Endothelial cell of hepatic sinusoid (primary cell): ENCODE results near the gene SLX9.
"Not testable (repeated sequence)": the region's sequence is repeated elsewhere in the genome, so short reads cannot be mapped to it uniquely, and the experiment has no call there.

ENCODE experiments used
- in situ Hi-C: cut with HindIII; loops from 2 replicates; pipeline ENCODE4 v1.10.0; 2017; ENCODE audit warnings: low sequenced_read_pairs

Gene SLX9

DNA sequence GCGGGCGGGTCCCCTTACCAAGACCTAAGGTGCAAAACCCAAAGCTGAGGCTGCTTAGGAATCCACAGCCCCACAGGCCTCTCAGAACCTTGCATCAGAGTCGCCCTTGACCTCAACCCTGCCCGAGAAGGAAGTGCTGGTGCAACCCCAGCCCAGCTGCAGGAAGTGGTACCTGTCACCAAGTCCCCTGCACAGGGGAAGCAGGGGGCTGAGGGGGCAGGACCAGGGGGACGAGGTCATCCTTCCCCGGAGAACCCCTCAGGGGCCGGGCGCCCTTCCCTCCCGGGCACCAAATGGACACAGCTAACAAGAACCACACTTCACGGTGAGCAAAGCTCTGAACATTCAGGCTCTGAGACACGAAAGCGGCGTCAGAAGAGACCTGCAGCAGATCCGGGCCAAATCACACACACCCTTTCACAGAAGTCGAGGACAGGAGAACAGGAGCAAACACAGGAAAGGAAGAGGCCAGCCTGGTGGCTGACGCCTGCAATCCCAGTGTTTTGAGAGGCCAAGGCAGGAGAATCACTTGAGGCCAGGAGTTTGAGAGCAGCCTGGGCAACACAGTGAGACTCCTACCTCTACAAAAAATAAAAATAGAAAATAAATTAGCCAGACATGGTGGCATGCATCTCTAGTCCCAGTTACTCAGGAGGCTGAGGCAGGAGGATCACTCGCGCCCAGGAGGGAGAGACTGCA lies 25.5 kb upstream of the SLX9 start:
- in situ Hi-C loops = no loop called here

DNA sequence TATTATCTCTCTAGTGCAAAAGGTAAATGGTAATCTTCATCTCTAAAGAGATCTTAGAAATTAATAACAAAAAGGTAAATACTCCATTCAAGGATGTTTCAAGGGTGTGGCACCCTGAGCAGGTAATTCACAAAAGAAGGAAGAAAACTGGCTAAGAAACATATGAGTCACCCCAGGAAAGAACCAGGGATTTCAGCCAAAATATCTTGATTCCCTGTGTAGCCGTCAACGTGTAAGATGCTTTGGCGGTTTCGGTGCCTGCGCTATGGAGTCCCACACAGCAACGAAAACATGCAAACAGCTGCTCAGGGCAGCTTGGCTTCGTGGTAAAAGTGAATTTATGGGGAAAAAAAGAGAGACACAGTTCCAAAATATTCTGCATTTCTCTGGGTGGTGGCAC lies 22.9 kb upstream of the SLX9 start:
- in situ Hi-C loops = no loop called here

DNA sequence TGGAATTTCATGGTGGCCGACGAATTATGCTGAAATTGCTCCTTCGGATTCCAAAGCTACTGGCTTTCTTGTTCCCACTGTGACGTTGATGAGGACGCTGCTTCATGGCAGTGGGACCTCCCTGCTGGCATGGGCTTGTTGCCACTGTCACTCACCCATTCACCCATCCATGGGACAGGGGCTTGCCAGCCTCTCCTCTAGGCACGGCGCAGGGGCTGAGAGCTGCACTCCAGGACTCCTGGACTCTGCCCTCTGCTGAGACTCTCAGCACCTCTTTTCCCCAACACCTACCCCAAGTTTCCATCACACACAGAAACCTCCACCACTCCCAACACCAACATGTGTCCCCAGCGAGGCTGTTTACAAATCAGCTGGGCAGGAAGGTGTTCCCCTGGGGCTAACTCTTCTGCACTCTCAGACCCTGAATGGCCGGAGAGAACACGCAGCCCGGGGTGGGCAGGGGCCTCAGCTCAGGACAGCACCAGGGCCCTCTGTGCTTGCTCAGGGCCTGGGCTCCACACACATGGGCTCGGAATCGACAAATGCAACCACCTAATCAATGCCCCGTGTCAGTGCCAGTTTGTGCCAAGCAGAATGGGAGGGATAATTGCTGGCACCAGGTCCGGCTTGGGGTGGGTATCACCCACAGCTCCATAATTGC lies 22.3 kb upstream of the SLX9 start:
- in situ Hi-C loops = no loop called here

DNA sequence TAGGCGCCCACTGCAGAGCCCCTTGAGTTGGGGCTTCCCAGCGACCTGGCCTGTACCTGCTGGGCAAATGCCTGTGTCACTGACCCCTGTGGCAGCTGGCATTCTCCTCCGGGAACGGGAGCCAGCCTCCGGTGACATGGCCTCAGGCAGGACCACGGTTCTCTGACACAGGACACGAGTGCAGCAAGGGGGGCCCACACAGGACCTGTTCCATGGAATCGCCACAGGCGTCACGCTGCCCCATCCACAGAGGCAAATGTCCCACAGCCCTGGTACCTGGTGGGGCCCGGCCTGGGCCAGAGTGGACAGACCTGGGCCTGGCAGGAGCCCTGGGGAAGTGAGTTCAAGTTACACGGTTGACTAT lies 21.7 kb upstream of the SLX9 start:
- in situ Hi-C loops = no loop called here

DNA sequence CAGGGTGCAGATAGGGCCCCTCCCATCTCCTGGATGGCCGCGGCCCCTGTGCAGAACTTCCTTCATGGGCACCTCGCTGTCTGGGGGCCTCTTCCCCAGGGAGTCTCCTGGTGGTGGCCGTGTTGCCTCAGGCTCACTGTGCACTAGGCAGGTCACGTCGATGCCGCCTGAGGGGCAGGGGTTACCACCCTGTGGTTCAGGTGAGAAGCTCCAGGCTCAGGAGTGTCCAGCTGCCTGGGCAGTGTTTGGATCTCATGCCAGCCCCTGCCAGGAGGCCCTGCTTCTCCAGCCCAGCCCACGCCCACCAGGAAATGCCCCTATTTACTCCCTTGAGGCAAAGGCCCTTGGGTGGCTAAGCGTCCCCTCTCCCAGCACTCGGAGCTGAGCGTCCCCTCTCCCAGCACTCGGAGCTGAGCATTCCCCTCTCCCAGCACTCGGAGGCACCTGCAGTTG lies 21.2 kb upstream of the SLX9 start:
- in situ Hi-C loops = no loop called here

DNA sequence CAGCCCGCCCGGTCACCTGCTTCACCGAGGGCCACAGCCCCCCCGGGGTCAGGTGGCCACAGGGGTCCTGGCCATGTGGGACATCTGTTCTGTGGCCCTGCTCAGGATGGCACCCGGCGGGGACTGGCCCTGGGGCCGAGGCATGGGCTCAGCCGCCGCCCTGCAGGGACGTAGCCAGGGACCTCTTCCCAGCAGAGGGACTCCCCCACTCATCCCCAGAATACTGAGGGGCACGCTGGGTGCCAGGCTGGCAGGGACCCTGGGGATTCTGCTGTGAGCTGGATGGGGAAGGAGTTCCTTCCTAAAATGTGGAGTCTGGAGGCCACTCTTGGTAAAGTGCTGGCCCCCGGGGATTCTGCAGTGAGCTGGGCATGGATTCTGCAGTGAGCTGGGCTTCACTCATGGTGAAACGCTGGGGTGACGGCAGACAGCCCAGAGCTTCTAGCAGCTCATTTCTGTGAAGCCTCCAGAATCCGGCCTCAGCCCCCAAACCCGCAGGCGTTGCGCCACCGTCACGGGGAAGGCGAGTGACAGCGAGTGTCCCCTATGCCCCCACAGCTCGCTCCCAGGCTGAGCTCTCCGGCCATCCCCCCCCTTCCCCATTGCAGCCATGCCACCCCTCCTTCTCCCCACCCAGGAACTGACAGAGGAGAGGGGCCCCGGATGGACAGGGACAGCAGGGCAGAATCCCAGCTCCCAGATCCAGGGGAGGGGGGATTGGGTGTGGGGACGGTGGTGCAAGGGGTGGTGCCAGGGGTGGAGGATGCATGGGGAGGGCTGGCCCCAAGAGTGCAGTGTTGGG lies 20.5 kb upstream of the SLX9 start:
- in situ Hi-C loops = no loop called here

DNA sequence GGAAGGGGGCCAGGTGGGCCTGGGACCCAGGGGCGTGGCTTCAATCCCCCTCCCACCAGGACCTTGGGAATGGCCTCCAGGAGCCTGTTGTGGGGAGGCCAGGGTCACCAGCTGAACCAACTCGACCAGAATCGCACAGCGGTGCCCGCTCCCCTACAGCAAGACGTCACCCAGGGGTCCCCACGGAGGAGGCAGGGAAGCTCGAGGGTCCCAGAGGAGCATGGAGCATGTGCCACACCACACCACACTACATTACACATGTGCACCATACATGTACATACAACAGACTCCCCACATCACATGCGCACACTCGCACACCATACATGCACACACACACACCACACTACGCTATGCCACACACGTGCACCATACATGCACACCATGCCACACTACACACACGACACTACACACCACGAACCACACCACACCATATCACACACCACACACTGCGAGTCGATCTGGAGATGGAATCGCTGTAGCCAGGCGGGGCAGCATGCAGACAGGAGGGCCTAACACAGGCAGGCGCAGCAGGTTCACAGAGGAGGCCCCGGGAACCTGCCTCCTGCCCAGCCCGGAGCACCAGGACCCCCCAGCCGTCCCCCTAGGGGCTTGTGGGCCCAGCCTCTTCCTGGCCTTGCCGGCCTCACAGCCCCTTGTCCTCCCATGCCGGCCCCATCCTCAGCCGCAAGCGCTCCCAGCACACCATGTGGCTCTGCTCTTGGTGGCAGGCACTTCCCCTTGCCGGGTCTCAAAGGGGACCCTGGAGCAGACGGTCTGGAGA lies 19.7 kb upstream of the SLX9 start:
- in situ Hi-C loops = no loop called here

DNA sequence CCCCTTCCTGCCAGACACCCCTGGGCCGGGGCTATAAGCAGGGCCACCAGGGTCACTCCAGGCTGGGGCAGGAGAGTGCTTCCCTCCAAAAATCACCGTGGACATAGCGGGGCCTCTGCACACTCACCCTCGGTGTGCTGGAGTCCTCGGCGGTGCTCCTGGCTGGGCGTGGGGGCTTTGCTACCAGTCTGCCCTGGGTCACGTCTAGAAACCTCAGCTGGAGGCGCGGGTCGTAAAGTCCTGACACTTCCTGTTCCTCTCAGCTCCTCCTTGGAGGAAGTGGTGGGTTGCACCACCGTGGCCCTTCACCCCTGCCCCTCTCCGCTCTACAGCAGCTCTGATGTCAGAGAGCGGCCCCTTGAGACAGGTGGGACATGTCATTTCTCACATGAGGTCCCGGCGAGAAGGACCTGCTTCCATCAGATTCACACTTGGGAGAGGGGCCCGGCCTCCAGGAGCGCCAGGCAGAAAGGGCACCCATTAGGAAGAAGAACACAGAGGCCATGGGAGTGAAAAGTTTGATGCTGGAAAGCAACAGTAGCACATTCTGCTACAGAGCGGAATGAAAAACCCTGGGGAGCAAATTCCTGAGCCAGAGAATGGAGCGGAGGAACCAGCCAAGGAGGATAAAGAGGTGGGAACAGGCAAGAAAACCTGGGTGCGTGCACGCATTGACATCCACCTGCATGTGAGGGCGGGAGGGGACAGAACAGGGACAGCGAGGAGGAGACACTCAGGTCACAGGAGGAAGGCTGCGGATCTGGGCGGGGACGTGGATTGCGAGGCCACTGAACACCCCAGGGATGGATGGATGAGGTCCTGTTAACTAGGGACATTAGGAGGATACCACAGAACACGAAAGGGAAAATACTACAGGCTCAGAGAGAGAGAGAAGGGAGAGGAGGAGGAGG lies 18.9 kb upstream of the SLX9 start, which contains the start of gene ITGB2:
Gene ITGB2, minus strand, starts transcription at position 206 of the 911 bp plus-strand sequence. CDS start 10,117 bp downstream, outside the sequence.
- in situ Hi-C loops = no loop called here

DNA sequence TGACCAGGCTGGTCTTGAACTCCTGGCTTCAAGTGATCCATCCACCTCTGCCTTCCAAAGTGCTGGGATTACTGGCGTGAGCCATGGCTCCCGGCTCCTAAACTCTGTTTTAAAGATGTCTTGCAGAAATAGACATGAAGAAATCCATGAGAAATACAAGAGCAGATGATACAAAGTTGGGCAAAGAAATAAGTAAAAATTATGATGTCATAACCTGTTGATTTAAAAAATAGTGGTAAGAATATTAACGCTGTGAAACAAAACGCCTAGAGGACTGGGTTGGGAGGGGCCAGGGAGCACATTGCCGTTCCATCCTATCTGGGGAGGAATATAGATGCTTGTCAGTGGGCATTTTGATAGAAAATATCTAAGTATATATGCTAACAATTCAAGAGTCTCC lies 17.9 kb upstream of the SLX9 start:
- in situ Hi-C loops = no loop called here

DNA sequence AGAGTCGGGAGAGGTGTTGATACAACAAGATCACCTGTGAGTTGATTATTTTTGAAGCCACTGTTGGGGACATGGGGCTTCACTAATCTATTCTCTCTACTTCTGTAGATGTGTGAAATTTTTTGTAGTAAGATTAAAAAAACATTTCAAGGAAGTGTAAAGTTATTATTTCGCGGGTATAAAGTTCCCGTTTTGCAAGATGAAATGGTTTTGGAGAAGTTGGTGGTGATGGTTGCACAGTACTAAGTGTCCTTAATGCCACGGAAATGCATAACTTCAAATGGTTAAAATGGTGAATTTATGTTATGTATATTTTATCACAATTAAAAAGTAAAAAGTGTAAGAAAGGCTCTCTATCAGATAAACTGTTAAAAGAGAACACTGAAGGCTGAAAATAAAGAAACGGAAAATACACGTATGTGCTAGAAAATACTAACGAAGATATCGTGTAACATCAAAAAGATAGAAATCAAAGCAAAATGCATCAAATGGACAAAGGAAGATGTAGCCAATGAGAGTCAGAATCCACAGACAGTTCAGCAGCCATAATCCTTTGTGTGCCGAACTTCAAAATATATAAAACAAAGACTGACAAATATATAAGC lies 16.2 kb upstream of the SLX9 start:
- in situ Hi-C loops = no loop called here

DNA sequence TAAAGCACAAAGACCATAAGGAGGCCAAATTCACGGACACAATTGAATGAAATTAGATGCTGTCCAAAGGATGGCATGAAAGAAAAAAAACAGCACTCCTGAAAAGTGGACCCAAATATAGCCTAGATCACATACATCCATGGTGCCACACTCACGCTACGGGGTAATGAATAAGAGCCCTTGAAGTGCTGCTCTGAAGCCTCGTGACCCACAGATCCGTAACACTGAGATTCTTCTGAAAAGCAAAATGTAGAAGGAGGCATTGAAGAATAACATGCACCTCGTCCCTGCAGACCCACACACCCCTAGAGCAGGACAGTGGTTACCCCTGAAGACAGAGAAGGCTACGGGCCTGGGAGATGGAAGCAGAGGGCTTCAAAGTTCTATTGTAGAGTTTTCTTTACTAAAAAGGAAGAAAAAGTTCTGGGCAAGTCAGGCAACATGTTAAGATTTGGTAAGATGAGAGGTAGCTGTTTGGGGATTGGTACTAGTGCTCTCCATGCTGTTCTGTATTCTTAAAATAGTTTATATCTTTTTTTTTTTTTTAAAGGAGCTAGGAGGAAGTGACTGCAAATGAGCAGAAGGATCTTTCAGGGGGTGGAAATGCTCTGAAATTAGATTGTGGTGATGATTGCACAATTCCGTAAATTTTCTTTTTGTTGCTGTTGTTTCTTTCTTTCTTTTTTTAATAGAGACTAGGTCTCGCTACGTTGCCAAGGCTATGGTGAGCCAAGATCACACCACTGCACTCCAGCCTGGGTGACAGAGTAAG lies 15.0 kb upstream of the SLX9 start:
- in situ Hi-C loops = no loop called here

DNA sequence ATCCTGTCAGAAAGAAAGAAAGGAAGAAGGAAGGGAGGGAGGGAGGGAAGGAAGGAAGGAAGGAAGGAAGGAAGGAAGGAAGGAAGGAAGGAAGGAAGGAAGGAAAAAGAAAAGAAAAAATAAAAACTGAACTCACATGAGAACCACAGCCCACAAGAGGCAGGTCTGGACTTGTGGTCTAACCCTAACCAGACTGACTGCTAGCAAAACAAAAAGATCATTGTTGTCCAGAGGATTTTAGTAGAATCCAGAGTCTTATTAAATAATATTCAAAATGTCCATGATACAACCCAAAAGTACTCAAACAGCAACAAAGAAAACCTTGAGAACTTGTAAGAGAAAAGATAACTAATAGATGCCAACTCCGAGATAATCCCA lies 14.5 kb upstream of the SLX9 start:
- in situ Hi-C loops = no loop called here

DNA sequence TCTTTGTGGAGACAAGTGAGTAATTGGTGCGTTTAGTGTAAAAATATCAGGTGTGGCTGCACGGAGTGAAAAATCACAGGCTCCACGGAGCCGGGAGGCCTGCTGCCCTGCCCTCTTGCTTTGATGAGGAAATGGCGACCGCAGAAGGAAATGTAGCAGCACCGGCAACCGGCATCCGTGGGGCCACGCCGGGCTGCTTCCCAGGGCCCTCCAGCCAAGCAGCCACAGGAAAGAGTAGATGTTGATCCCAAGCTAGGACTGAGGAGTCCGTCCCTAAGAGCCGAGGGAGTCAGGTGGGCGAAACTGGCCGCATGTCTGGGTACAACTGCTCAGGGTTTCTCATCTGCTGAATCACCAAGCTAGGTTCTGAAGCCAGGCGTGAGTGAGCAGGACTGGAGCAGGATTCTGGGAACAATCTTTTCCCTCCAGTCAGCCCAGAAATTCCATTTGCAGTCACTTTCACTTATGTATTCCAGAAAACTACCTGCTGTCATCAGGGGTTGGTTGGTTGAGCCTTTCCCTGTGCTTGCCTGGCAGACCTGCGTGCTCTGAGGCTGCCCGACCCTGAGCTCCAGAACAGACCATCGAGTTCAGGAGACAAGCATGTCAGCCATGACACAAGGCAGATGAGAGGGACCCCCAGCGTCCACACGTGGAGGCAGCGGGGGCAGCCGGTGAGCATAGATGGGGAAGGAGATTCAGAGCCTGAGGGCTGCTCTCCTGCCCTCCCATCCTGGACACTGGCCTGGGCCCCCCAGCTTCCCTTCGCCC lies 13.3 kb upstream of the SLX9 start:
- in situ Hi-C loops = no loop called here

DNA sequence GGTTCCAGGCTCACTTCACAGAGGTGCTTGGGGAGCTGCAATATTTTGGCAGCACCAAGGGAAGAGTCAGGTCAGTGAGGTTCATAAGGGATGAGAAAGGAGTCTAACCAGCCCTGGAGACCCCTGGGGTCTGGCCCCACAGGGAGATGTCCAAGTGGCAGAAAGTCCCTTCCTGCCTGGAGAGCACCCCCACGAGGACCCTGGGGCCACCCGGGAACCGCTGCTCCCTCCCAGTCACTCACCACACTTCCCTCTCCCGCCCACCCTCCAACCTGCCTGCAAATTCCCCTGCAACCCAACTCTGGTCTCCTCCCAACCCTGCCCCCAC lies 12.6 kb upstream of the SLX9 start:
- in situ Hi-C loops = no loop called here

DNA sequence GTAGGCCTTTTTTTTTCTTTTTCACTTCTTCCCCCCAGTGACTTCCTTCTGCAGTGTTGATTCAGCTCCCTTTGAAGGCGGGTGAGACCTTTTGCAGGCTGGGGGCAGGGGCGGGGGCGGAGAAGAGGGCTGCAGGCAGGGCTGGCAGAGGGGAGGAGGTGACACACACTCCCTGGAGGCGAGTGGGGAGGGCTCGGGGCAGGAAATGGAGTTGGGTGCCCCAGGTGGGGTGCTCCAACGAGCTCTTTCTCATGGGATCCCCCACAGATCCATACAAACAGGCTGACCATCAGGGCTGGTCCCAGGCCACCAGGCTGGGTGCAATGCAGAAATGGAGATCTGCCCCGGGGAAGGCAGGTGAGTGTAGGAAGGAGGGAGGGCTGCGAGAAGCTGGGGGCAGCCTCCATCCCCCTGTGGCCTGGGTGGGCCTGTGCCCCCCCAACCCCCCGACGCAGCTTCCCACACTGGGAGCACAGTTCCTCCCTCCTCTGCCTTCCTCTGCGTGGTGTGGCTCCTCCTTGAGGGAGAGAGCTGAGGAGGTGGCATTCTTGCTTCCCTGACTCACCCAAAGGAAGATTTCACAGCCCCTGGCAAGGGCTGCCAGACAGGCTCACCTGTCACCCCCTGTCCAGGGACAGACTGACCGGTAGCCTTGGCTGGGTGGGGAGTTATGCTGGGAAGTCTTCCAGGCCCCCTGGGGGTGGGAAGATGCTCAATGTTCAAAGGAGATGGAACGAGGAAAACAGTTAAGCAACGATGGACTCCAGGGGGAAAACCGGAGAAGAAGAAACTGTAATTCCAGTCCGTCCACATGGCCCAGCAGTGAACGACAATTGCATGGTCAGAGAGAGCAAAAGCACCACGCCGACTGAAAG lies 12.0 kb upstream of the SLX9 start:
- in situ Hi-C loops = no loop called here

DNA sequence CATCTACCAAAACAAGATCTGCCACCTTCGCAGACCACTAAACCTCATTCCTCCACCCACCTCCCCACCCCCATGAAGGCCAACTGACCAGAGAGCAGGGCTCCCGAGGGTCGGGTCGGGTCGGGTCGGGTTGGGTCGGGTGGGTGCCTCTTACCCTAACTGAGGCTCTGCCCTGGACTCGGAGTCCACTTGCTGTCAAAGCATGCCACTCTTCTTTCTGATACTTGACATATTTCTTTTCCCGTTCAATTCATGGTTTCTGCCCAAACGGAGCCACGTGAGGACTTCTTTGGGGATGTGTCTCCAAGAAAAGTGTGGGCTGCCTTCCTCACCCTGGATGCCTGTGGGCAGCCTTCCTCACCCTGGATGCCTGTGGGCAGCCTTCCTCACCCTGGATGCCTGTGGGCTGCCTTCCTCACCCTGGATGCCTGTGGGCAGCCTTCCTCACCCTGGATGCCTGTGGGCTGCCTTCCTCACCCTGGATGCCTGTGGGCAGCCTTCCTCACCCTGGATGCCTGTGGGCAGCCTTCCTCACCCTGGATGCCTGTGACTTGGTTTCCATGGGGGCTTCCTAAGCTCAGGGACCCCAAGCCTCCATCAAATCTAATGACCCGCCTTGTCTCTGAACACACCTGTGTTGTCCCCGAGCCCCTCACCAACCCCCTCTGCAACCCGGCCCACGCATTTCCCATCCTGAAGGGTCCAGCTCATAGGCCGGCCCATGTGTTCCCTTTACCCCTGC lies 11.2 kb upstream of the SLX9 start:
- in situ Hi-C loops = not testable (repeated sequence)
